Measurements from ENCODE around the gene MAEA. TPM values are rescaled to one million over a fixed set of nuclear protein-coding genes. Genes with fewer than 3 reads are reported as not detected.

MAEA gene
- total and polyA plus RNA-seq, 2 of the 8 experiments (the other 6 are each of a cell fraction or from before 2014, with no cell fraction given), result 75.8 to 133 TPM

DNA sequence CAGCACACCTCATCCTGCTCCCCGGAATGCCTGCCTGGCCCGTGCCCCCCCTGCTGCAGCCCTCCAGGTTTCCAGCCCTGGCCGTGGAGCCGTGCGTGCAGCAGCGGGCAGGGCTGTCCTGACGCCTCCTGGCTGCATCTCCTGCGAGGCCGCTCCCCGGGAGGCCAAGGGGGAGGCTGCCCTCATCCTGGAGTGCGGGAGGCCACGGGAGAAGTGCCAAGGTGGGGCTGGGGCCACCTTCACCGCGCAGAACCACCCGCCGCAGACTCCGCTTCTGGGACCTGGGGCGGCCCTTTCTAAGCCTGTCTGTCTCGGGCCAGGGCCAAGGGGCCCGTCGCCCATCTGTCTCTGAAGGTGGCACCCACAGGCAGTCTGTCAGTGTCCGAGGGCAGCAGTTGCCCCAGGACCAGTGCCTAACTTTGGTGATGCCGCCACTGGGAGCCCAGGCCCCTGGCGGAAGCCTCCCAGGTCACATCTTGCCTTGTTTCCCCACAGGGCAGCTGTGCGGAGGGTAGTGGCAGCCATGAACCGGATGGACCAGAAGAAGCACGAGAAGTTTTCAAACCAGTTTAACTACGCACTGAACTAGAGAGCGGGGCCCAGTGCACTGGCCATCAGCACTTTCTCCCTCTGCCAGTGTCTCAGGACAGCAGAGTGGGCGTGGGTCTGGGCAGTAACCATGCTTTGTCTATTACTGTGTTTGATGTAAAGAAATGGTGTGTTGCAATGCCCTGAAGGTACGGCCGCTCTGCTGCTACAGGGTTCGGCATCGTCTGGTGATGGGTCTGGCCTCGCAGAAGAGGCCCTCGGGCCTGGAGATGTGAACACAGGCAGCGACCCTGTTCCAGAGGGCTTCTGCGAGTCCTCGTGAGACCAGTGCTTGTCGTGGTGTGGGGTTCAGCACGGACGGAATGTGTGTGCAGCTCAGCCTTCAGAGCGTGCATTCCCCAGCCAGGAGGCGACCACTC, 96.0 kb downstream of the MAEA start (continued):
- TF ChIP-seq EGR1 (IDR thresholded peaks at IDR 0.05; ENCODE audit: borderline replicate concordance, low read depth, low read length), result no peak
- TF ChIP-seq CHD2 (IDR thresholded peaks at IDR 0.05; ENCODE audit: low read length), result no peak
- no peak for TF ChIP-seq CEBPB (IDR thresholded peaks at IDR 0.05; ENCODE audit: low read depth, low read length)
- TF ChIP-seq EZH2 (IDR thresholded peaks at IDR 0.05; ENCODE audit: low read depth, low read length, severe bottlenecking), result no peak
- TF ChIP-seq POU5F1 (IDR thresholded peaks at IDR 0.05; ENCODE audit: low read depth, low read length), result no peak
- TF ChIP-seq TCF12 (IDR thresholded peaks at IDR 0.05; ENCODE audit: low read depth, low read length), result no peak
- no peak for TF ChIP-seq MAFK (IDR thresholded peaks at IDR 0.05; ENCODE audit: low read depth, low read length)
- no peak for TF ChIP-seq CTBP2 (IDR thresholded peaks at IDR 0.05; ENCODE audit: borderline replicate concordance, insufficient read depth, insufficient read length, low read length)
- TF ChIP-seq, protein P1, sequence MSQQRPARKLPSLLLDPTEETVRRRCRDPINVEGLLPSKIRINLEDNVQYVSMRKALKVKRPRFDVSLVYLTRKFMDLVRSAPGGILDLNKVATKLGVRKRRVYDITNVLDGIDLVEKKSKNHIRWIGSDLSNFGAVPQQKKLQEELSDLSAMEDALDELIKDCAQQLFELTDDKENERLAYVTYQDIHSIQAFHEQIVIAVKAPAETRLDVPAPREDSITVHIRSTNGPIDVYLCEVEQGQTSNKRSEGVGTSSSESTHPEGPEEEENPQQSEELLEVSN (IDR thresholded peaks at IDR 0.05), result no peak

Other genes with a start within 250 kb of the MAEA start
- 3.4 and 3.9 TPM in 2 replicates for gene RNF212, start 176.3 kb upstream of the MAEA start, total RNA-seq (2021; fragmentation: NEBNext Ultra II Directional; extraction: Animal tissue kit (Norgen Biotek cat#: 25700))
- gene RNF212, start 176.3 kb upstream of the MAEA start, polyA plus RNA-seq (2011; rRNA removed), result 3.7 and 5.4 TPM in 2 replicates
- 2.8 and 3.2 TPM in 2 replicates for gene SPON2, start 117.3 kb upstream of the MAEA start, total RNA-seq (2021; fragmentation: NEBNext Ultra II Directional; extraction: Animal tissue kit (Norgen Biotek cat#: 25700))
- 2.8 and 5.2 TPM in 2 replicates for gene SPON2, start 117.3 kb upstream of the MAEA start, polyA plus RNA-seq (2011; rRNA removed)
- gene CTBP1, start 40.8 kb upstream of the MAEA start, total RNA-seq (2021; fragmentation: NEBNext Ultra II Directional; extraction: Animal tissue kit (Norgen Biotek cat#: 25700)), result 128 and 132 TPM in 2 replicates
- 185 and 308 TPM in 2 replicates for gene CTBP1, start 40.8 kb upstream of the MAEA start, polyA plus RNA-seq (2011; rRNA removed)
- gene UVSSA, start 57.3 kb downstream of the MAEA start, total RNA-seq (2021; fragmentation: NEBNext Ultra II Directional; extraction: Animal tissue kit (Norgen Biotek cat#: 25700)), result 19.0 and 19.4 TPM in 2 replicates
- gene UVSSA, start 57.3 kb downstream of the MAEA start, polyA plus RNA-seq (2011; rRNA removed), result 14.5 and 21.1 TPM in 2 replicates
- gene NKX1-1, start 116.6 kb downstream of the MAEA start, total RNA-seq (2021; fragmentation: NEBNext Ultra II Directional; extraction: Animal tissue kit (Norgen Biotek cat#: 25700)), result not detected in 2 replicates
- not detected in 2 replicates for gene NKX1-1, start 116.6 kb downstream of the MAEA start, polyA plus RNA-seq (2011; rRNA removed)

Data from H1 (cell line).